ENCODE results near the gene KIDINS220.
A peak's percentile ranks its signal among the peaks of the same experiment; 100 is the strongest.

KIDINS220 gene

DNA sequence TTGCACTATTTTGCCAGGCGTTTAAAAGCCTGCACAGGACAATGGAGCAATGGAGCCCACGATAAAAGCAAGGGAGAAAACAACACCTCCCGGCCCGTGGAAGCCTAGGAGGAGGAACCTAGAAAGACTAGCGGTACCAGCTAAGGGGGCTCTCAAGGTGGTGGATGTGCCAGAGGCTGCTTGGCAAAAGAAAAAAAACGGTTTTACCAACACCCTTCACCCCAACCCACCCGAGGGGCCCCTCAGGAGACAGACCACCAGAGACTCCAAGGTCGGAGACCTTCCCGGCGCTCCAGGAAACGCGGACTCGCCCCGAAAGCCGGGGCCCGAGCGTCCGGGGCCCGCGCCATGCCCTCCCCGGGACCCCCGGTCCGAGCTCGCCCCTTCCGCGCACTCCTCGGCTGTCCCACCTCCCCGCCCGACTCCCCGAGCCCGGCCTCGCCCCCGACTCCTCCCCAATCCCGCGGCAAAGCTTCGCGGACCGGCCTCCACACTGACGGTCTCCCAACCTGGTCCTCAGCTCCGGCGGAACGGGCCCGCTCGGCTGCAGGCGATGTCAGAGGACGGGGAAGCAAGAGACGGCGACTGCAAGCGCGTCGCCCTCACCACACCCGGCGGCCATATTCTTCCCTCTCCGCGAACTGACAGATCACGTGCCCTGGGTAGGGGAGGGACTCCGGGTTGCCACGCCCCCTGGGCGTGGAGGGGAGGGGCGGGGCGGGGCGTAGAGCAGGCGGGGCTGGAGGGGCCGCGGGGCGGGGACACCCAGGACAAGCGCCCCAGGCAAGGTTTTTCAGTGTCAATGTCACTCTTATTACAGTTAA is at the start of gene KIDINS220:
Gene KIDINS220 (minus strand): TSS at position 643 of the 824 bp plus-strand sequence. CDS start 10,520 bp downstream, outside the sequence.
- DNase-seq (ENCODE audit: low read depth in 2 of 2), result peak; percentile 61 to 77

- no peak for DNase-seq (ENCODE audit: low read depth in 2 of 2)
These were observed 49.5 kb upstream of the KIDINS220 start for GRCh38 chr2:8886876-8887275.

GRCh38 chr2:8886202-8886518 is 48.7 kb upstream of the KIDINS220 start:
- no peak for DNase-seq (ENCODE audit: low read depth in 2 of 2)

DNA sequence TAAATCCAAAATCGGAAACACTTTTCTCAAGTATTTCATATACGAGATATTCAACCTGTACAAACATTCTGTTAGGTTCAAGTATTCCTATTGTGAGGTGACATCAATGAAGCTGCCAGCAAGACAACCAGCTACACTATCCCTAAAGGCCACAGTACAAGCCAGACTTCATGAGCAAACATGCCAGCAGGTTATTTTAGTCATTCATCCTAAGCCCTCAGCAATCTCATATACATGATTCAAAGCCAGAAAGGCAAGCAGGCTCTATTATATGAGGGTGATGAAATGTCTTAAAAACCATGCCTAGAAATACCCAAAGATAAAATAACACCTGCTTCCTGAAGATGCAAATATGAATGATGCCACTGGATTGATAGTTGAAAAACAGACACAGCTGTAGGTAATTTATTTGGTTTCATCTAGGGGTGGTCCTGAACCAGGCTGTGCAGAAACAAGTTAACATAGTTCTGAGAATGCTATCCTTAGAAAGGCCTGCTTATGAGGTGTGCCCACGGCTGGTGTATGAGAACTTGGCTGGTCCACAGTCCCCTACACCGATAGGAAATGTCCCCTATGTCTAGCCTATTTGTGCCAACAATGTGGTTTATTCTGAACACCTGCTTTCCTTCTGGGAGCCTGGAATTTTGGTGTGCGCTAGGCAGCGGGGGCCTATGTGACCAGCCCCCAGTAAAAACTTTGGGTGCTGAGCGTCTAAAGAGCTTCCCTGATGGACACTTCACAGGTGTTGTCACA is 48.2 kb upstream of the KIDINS220 start:
- no peak for DNase-seq (ENCODE audit: low read depth in 2 of 2)

DNA sequence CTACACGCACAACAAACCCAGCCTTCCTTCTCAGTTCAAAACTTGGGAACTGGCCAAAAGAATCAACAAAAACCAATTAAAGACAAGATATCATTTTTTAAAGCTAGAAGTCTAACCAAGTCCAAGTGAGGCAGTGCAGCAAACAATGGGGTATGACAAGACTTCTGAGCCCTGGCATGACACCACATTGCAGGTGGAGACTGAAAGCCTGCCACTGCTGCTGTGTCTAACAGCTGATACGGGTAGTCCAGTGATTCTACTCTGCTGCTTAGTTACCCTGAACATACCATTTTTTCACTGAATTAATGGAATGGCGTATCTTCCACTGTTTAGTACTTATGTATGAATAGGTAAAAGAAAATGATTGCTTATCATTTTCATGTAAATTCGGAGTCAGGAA is 47.4 kb upstream of the KIDINS220 start:
- no peak for DNase-seq (ENCODE audit: low read depth in 2 of 2)

GRCh38 chr2:8882094-8882493 is 44.7 kb upstream of the KIDINS220 start:
- no peak for DNase-seq (ENCODE audit: low read depth in 2 of 2)

DNA sequence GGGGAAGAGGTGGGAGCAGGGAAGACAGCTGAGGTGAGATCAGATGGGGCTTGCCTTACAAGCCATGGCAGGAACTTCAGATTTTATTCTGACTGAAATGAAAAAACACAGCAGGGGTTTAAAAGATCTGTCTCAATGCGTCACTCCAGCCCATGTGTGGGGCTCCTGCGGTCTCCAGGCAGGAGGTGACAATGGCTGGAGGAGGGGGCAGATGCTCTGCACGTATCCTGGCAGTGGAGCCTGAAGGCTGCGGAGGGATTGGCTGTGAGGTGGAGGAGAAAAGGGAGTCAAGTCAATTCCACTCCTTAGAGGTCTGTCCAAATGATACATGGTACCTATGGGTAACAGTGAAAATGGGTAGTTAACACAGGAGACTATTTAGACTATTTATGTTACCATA is 40.5 kb upstream of the KIDINS220 start:
- DNase-seq (ENCODE audit: low read depth in 2 of 2), result no peak

DNA sequence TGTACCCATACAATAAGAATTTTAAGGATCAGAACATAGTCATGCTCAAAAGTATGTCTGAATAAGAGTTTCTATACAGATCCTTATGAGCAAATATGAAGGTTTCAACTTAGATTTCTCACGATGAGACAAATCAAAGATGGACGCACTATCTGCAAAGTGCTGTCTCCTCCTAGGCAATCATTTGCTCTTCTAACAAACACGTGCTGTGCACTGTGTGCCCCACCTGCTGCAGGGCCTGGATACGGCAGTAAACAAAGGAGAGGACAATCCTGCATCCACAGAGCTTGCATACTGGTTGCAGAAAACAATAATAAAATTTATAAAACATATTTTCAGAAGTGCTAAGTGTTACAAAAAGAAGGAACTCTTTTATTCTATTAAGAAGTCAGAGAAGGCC is 39.9 kb upstream of the KIDINS220 start:
- DNase-seq (ENCODE audit: low read depth in 2 of 2), result no peak

GRCh38 chr2:8876628-8877027 is 39.2 kb upstream of the KIDINS220 start:
- no peak for DNase-seq (ENCODE audit: low read depth in 2 of 2)

GRCh38 chr2:8872821-8873432 is 35.5 kb upstream of the KIDINS220 start:
- no peak for DNase-seq (ENCODE audit: low read depth in 2 of 2)

GRCh38 chr2:8870441-8870840 is 33.0 kb upstream of the KIDINS220 start:
- DNase-seq (ENCODE audit: low read depth in 2 of 2), result no peak

GRCh38 chr2:8867363-8867762 is 29.9 kb upstream of the KIDINS220 start:
- no peak for DNase-seq (ENCODE audit: low read depth in 2 of 2)

GRCh38 chr2:8863331-8863953 is 26.0 kb upstream of the KIDINS220 start:
- no peak for DNase-seq (ENCODE audit: low read depth in 2 of 2)

DNA sequence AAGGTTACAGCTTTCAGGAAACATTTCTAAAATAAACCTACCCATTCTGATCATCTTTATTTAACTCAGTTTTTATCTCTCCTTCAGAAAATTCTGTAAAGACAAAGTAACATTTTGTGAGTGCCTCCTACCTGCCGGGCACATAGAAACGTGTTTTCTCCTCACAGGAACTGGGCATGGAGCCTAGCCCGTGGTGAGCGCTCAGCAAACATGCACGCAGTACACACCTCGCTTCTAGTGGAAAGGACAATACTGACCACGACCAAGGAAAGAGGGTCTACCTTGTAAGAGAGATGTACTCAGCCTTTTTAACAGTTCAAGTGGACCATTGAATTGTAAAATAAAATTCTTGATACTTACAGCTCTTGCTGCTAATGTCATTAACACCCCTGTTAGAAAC is 24.8 kb upstream of the KIDINS220 start:
- no peak for DNase-seq (ENCODE audit: low read depth in 2 of 2)

GRCh38 chr2:8861797-8862196 is 24.4 kb upstream of the KIDINS220 start:
- DNase-seq (ENCODE audit: low read depth in 2 of 2), result no peak

DNA sequence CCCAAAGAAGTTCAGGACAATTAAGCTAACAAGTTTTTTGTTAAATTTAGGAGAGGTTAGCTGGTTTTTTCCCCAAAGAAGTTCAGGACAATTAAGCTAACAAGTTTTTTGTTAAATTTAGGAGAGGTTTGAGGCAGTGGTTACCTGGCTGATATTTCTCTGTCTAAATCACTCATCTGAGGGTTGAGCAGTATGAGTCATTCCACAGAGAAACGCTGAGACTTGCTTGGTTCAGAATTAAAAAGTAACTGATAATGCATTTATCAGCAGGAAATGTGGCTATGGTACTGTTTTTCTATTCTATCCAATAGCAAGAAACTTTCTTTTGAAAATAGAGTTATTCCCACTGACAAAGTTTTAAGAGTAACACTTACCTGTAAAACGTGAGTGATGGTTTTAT is 22.8 kb upstream of the KIDINS220 start:
- no peak for DNase-seq (ENCODE audit: low read depth in 2 of 2)

DNA sequence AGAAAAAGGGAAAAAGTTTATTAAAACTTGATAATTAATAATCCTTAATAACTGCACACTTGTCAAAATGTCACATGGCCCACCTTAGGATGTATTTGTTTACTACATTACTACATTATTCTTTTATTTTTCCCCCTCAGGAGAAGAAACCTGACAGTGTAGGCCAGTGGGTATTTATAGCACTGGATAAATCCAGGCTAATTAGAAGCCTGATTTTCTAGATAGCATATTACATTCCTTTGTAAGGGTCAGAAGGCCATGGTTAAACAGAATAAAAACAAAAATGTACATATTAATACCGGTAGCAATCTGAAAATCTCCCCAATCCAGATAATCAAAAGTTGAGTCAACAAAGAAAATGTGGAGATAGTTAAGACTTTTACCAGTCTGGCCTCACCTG is 21.5 kb upstream of the KIDINS220 start:
- DNase-seq (ENCODE audit: low read depth in 2 of 2), result no peak

- DNase-seq (ENCODE audit: low read depth in 2 of 2), result no peak
These were observed 20.9 kb upstream of the KIDINS220 start for GRCh38 chr2:8858264-8858663.

GRCh38 chr2:8857709-8858108 is 20.3 kb upstream of the KIDINS220 start:
- DNase-seq (ENCODE audit: low read depth in 2 of 2), result no peak

GRCh38 chr2:8856176-8856575 is 18.8 kb upstream of the KIDINS220 start:
- DNase-seq (ENCODE audit: low read depth in 2 of 2), result no peak

DNA sequence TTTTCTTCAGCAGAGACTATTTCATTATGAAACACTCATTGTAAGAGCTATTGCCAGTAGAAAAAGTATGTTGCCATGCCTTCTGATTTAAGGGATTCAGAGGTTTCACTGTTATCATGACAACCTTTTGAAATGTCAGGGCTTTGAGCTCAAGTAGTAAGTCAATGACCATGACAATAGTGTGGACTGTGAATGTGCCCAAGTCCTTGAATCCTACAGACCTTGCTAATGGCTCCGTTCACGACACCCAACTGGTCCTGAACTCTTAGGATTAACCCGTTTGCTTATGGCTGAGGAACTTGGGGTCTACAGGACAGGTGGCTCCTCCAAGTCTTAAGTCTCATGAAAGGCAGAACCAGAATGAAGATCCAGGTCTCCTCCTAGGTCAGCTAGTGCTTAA is 17.6 kb upstream of the KIDINS220 start:
- DNase-seq (ENCODE audit: low read depth in 2 of 2), result no peak

DNA sequence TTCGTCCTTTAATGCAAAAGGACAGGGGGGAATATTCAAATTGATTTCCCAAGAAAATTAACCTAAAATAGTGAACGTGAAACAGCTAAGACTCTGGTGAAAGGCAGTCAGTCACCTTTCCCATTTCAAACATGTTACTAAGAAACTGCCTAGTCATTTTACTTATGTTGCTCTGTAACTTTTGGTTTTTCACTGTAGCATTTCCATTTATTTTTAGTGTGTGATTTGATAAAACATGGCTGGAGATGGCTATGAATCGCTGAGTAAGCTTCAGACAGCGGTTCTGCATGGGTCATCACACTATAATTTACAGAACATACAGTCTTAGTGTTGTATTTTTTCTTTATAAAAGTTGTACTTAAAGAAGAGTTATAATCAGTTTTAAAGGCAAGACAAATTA is 16.0 kb upstream of the KIDINS220 start:
- no peak for DNase-seq (ENCODE audit: low read depth in 2 of 2)
